GM12878 (cell line): ENCODE measurements around the gene NEK10. TPM values are rescaled to one million over a fixed set of nuclear protein-coding genes. Genes with fewer than 3 reads are reported as not detected.

Source experiments
- ATAC-seq: fragments of 200-7000 bp; cut with Tn5 transposase; 3 replicates; pipeline ENCODE4 v1.9.1; 2020; ENCODE audit warnings: mild to moderate bottlenecking, moderate library complexity
- BruUV-seq: library from RNA; stranded (reverse); fragments of 400-500 nt; replicated peaks from 2 replicates; lab custom pipeline; 2021; lab: Mats Ljungman, UMichigan
- CTCF ChIA-PET: fragments of 300-600 bp; sonication (Branson Sonifier 250); formaldehyde crosslinking; extraction: SDS; loops from one replicate; lab custom pipeline; 2021; ENCODE audit warnings: inconsistent platforms; lab: Yijun Ruan, JAX
- POLR2A ChIA-PET: fragments of 350-600 bp; formaldehyde crosslinking; extraction: SDS; loops from one replicate; lab custom pipeline; 2021; ENCODE audit warnings: inconsistent platforms; lab: Charles Lee
- RAD21 ChIA-PET: fragments of 300-600 bp; sonication (Branson Sonifier 250); formaldehyde crosslinking; loops from one replicate; lab custom pipeline; 2023; ENCODE audit warnings: antibody characterized with exemption; ENCODE audit not compliant: unreplicated experiment; lab: Charles Lee
- SMC1A ChIA-PET: fragments of 300-600 bp; sonication (Branson Sonifier 250); formaldehyde crosslinking; loops from one replicate; lab custom pipeline; 2023; ENCODE audit not compliant: unreplicated experiment, uncharacterized antibody; lab: Charles Lee
- DNase-seq: peaks from one replicate; pipeline ENCODE4 v3.0.0-alpha.2; 2011; ENCODE audit warnings: low read depth, low spot score
- FAIRE-seq: peaks from 3 replicates; lab custom pipeline; 2011; peaks lifted over from hg19 to GRCh38; lab: Jason Lieb, UNC
- H2AFZ ChIP-seq: 2 replicates; pipeline ENCODE4 v1.6.0; 2011; ENCODE audit warnings: low read depth, low read length, control low read depth; ENCODE audit not compliant: control insufficient read depth
- H3K27ac ChIP-seq: 2 replicates; pipeline ENCODE4 v1.5.1; 2011; ENCODE audit warnings: control low read depth; ENCODE audit not compliant: control insufficient read depth, insufficient read depth
- H3K27me3 ChIP-seq, 2 experiments: replicated peaks in 1 of 2; 2 replicates each; pipeline versions ENCODE4 v1.6.0 to v1.6.1; 2011; ENCODE audit warnings: low read length in 1 of 2; ENCODE audit not compliant: control insufficient read depth in 2 of 2, insufficient read depth in 2 of 2
- H3K36me3 ChIP-seq, 2 experiments: 2 replicates each; pipeline ENCODE4 v1.5.1; 2011; ENCODE audit warnings: low read length in 1 of 2; ENCODE audit not compliant: control insufficient read depth in 2 of 2, insufficient read depth in 2 of 2
- H3K4me1 ChIP-seq: 2 replicates; pipeline ENCODE4 v1.6.1; 2011; ENCODE audit warnings: mild to moderate bottlenecking, low read length, moderate library complexity, mixed read lengths; ENCODE audit not compliant: control insufficient read depth, insufficient read depth
- H3K4me2 ChIP-seq: 2 replicates; pipeline ENCODE4 v1.6.0; 2011; ENCODE audit warnings: control low read depth; ENCODE audit not compliant: control insufficient read depth, insufficient read depth
- H3K4me3 ChIP-seq: fragments of 200-600 bp; sonication (generic); 2 replicates; pipeline ENCODE4 v1.5.1; 2016
- H3K79me2 ChIP-seq: 2 replicates; pipeline ENCODE4 v1.6.0; 2011; ENCODE audit warnings: low read length; ENCODE audit not compliant: control insufficient read depth, insufficient read depth
- H3K9ac ChIP-seq: 2 replicates; pipeline ENCODE4 v1.8.0; 2011; ENCODE audit warnings: low read length, control low read depth, mixed read lengths; ENCODE audit not compliant: control insufficient read depth, insufficient read depth
- H3K9me3 ChIP-seq: replicated peaks from 3 replicates; pipeline ENCODE4 v1.5.1; 2011; ENCODE audit warnings: mild to moderate bottlenecking, low read length; ENCODE audit not compliant: control insufficient read depth, insufficient read depth
- H4K20me1 ChIP-seq: 2 replicates; pipeline ENCODE4 v1.6.0; 2011; ENCODE audit not compliant: control insufficient read depth, insufficient read depth
- BHLHE40 ChIP-seq, 2 experiments: fragments of 450-650 bp in 1 of 2; IDR thresholded peaks; 2 replicates each; pipeline ENCODE4 v1.6.1; 2011 to 2017; ENCODE audit warnings: low read depth in 2 of 2, borderline replicate concordance in 1 of 2, improper control_type of control experiment in 1 of 2, low read length in 1 of 2, mild to moderate bottlenecking in 1 of 2
- IKZF2 ChIP-seq, 2 experiments: fragments of 450-650 bp; IDR thresholded peaks; 2 replicates each; pipeline ENCODE4 v1.6.1; 2017; ENCODE audit warnings: mild to moderate bottlenecking in 2 of 2, moderate library complexity in 2 of 2
- JUNB ChIP-seq: IDR thresholded peaks from 2 replicates; pipeline ENCODE4 v1.6.1; 2016; ENCODE audit warnings: antibody characterized with exemption, mild to moderate bottlenecking
- RUNX3 ChIP-seq: IDR thresholded peaks from 2 replicates; pipeline ENCODE4 v1.6.1; 2012; ENCODE audit warnings: low read length, inconsistent platforms
- YBX1 ChIP-seq: fragments of 450-650 bp; IDR thresholded peaks from 2 replicates; pipeline ENCODE4 v1.6.1; 2016; ENCODE audit warnings: antibody characterized with exemption
- ZNF687 ChIP-seq: fragments of 450-650 bp; IDR thresholded peaks from 2 replicates; pipeline ENCODE4 v1.6.1; 2017; ENCODE audit warnings: mild to moderate bottlenecking, moderate library complexity
- WGBS: methylation state at CpG from one replicate; pipeline ENCODE4 v1.1.6; 2016; ENCODE audit warnings: low lambda C conversion rate; ENCODE audit not compliant: insufficient replicate concordance, insufficient coverage; ENCODE audit errors: missing lambda C conversion rate; 5-methylcytosine and 5-hydroxymethylcytosine counted together
- in situ Hi-C: fragments of 300-500 bp; cut with MboI; formaldehyde crosslinking; loops from 9 replicates; pipeline ENCODE4 v1.14.3; 2018; ENCODE audit warnings: mixed read lengths
- intact Hi-C: fragments of 100-400 bp; cut with micrococcal nuclease; formaldehyde crosslinking; loops from one replicate; pipeline ENCODE4 v1.14.2; 2022; ENCODE audit not compliant: unreplicated experiment
- polyA plus RNA-seq, 11 experiments: library from polyadenylated mRNA; depleted of rRNA in 4 of 11; unstranded in 6 of 11; stranded (reverse) in 5 of 11; fragments of >200 nt; fragmentation: Nextera tagmentation in 4 of 11; fragmentation: Illumina TruSeq in 1 of 11; extraction: Ambion mirVana in 4 of 11; extraction: Trizol in 1 of 11; gene quantifications; 1 replicate in 1 of 11; 2 replicates in 10 of 11; pipeline versions ENCODE4 v1.2.1 to v1.2.3, GENCODE V29; 2011 to 2016; ENCODE audit warnings: inconsistent platforms in 2 of 11, missing spikeins in 2 of 11, low read depth in 1 of 11
- total RNA-seq, 4 experiments: library from RNA; depleted of rRNA in 3 of 4; stranded (reverse); fragments of >200 nt in 3 of 4; fragmentation: Illumina TruSeq in 1 of 4; extraction: Trizol in 1 of 4; gene quantifications; 2 replicates each; pipeline versions ENCODE4 v1.2.1 to v1.2.3, GENCODE V29; 2013 to 2021

NEK10 gene
- total and polyA plus RNA-seq, 10 of the 15 experiments (the other 5 are each of a cell fraction or from before 2014, with no cell fraction given) = 0.06 to 0.40 (median 0.16) TPM; not detected in 2

- intact Hi-C loops (loop anchor here (5.0 kb wide), 1 partner anchor 309 kb away; no protein-coding TSS in a partner anchor), in situ Hi-C loops (no loop called here)
- Histone ChIP-seq H3K27ac (no peak overlapping the region), H3K9ac (no peak overlapping the region), H3K4me2 (no peak overlapping the region), H2AFZ (no peak overlapping the region; the same call in 1 of the 2 replicates), H3K27me3 (no peaks in the 10 kb centered on the region), H4K20me1 (no peaks in the 10 kb centered on the region), H3K79me2 (no peaks in the 10 kb centered on the region), H3K4me3 (no peak overlapping the region), H3K36me3 (no peaks in the 10 kb centered on the region), H3K9me3 (no peaks in the 10 kb centered on the region), H3K4me1 (peaks cover 14% of the 10 kb centered on the region)
- POLR2A ChIA-PET = interaction anchor here (0.7 to 1.2 kb wide), 3 partner anchors 11 to 970 kb away, joined by 3 to 6 read pairs (median 3); partner anchors contain the start of gene NEK10
- FAIRE-seq (no peak), DNase-seq (no peak), ATAC-seq (no peak; the same call in 2 of the 3 replicates)
- WGBS = 50% methylated on average over 3 of the region's 3 CpGs
- CTCF ChIA-PET = interaction anchor here (0.6 to 1.8 kb wide), 26 partner anchors 8 to 971 kb away, joined by 3 to 28 read pairs (median 4); partner anchors contain the start of gene NEK10
- RAD21 ChIA-PET = interaction anchor here (0.6 to 1.8 kb wide), 9 partner anchors 9 to 323 kb away, joined by 3 to 20 read pairs (median 4); no protein-coding TSS in a partner anchor
- SMC1A ChIA-PET = interaction anchor here (0.6 to 1.8 kb wide), 26 partner anchors 10 to 323 kb away, joined by 3 to 19 read pairs (median 4); partner anchors contain the start of gene NEK10
- TF ChIP-seq YBX1 = no peak
- TF ChIP-seq IKZF2 (IDR thresholded peaks at IDR 0.05) = no peak
- TF ChIP-seq JUNB = no peak
- peak; percentile 24 to 29; a peak in 2 of 4 replicates for TF ChIP-seq BHLHE40 (IDR thresholded peaks at IDR 0.05; ENCODE audit: borderline replicate concordance in 1 of 2, low read depth in 2 of 2, low read length in 1 of 2)
- 0 out of 2 replicates have a peak, but pooled peaks have one; percentile 7 for TF ChIP-seq ZNF687
- no peak for TF ChIP-seq RUNX3
- no TSS peak for BruUV-seq
Observed at GRCh38 chr3:27358372-27358771, 10.8 kb downstream of the NEK10 start.
